ENCODE results near the gene PTPRA. TPM values are rescaled to one million over a fixed set of nuclear protein-coding genes. Genes with fewer than 3 reads are reported as not detected.
A peak's percentile ranks its signal among the peaks of the same experiment; 100 is the strongest.

The PTPRA gene
- total and polyA plus RNA-seq, 2 of the 13 experiments (the other 11 are each of a cell fraction or from before 2014, with no cell fraction given): 47.2 to 127 TPM

- TF ChIP-seq, protein P1, sequence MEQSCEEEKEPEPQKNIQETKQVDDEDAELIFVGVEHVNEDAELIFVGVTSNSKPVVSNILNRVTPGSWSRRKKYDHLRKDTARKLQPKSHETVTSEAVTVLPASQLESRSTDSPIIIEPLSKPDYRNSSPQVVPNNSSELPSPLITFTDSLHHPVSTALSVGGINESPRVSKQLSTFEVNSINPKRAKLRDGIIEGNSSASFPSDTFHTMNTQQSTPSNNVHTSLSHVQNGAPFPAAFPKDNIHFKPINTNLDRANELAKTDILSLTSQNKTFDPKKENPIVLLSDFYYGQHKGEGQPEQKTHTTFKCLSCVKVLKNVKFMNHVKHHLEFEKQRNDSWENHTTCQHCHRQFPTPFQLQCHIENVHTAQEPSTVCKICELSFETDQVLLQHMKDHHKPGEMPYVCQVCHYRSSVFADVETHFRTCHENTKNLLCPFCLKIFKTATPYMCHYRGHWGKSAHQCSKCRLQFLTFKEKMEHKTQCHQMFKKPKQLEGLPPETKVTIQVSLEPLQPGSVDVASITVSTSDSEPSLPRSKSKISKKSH (CRISPR knock-in tag; IDR thresholded peaks at IDR 0.05; ENCODE audit: borderline replicate concordance): 0 out of 2 replicates have a peak, but pooled peaks have one; percentile 77
- 0 out of 2 replicates have a peak, but pooled peaks have one; percentile 21 for TF ChIP-seq ZNF616 (CRISPR knock-in tag; IDR thresholded peaks at IDR 0.05; ENCODE audit: low read depth)
- peak; percentile 81; the same call in 1 of the 2 replicates for TF ChIP-seq MAZ (IDR thresholded peaks at IDR 0.05; ENCODE audit: borderline replicate concordance, low read depth, low read length)
- peak; percentile 100 for TF ChIP-seq MAZ (CRISPR knock-in tag; IDR thresholded peaks at IDR 0.05; ENCODE audit: low read depth)
- peak; percentile 72 for TF ChIP-seq KDM5A (IDR thresholded peaks at IDR 0.05; ENCODE audit: borderline replicate concordance, low read length)
- TF ChIP-seq NFAT5 (CRISPR knock-in tag; IDR thresholded peaks at IDR 0.05): peak; percentile 79
- TF ChIP-seq CBFB (CRISPR knock-in tag; IDR thresholded peaks at IDR 0.05): peak; percentile 56; the same call in 1 of the 2 replicates
- peak; percentile 77 for TF ChIP-seq ZNF841 (CRISPR knock-in tag; IDR thresholded peaks at IDR 0.05; ENCODE audit: borderline replicate concordance)
- peak; percentile 71; the same call in 1 of the 2 replicates for TF ChIP-seq GFI1 (CRISPR knock-in tag; IDR thresholded peaks at IDR 0.05; ENCODE audit: borderline replicate concordance)
- peak; percentile 58; the same call in 1 of the 2 replicates for TF ChIP-seq ZSCAN9 (CRISPR knock-in tag; IDR thresholded peaks at IDR 0.05; ENCODE audit: borderline replicate concordance)
- peak; percentile 96 for TF ChIP-seq ZNF142 (CRISPR knock-in tag; IDR thresholded peaks at IDR 0.05)
- peak; percentile 87; the same call in 1 of the 2 replicates for TF ChIP-seq FLYWCH1 (CRISPR knock-in tag; IDR thresholded peaks at IDR 0.05)
- TF ChIP-seq PHF21A (CRISPR knock-in tag; IDR thresholded peaks at IDR 0.05): peak; percentile 85
- peak; percentile 95 for TF ChIP-seq ZNF143 (CRISPR knock-in tag; IDR thresholded peaks at IDR 0.05)
- peak; percentile 98 for TF ChIP-seq ZNF780A (CRISPR knock-in tag; IDR thresholded peaks at IDR 0.05)
Observed at GRCh38 chr20:3045816-3046676, 172.8 kb downstream of the PTPRA start, which contains the start of gene MRPS26 (continued).
